Right lung (tissue), 5 donors: Measurements from ENCODE around the gene LRIG1. TPM values are rescaled to one million over a fixed set of nuclear protein-coding genes. Genes with fewer than 3 reads are reported as not detected.
A peak's percentile ranks its signal among the peaks of the same experiment; 100 is the strongest.

Experiments used
- DNase-seq, 2 donors: peaks; one replicate each; pipeline ENCODE4 v3.0.0-alpha.2; 2013
- polyA plus RNA-seq, 5 donors: library from polyadenylated mRNA; unstranded; fragments of 120-200 nt; gene quantifications; one replicate each; pipeline versions ENCODE4 v1.2.1 to v1.2.3, GENCODE V29; 2013; ENCODE audit warnings: inconsistent platforms in 1 of 5, low replicate concordance in 1 of 5; ENCODE audit not compliant: insufficient read length in 5 of 5, insufficient read depth in 1 of 5

The LRIG1 gene
- polyA plus RNA-seq, 5 donors, result 28.9 to 40.5 (median 37.3) TPM

- no peak for DNase-seq
These were observed 114.6 kb downstream of the LRIG1 start for GRCh38 chr3:66386011-66386924.

GRCh38 chr3:66385066-66385465 is 115.8 kb downstream of the LRIG1 start:
- DNase-seq, result no peak

- no peak for DNase-seq
These were observed 116.7 kb downstream of the LRIG1 start for GRCh38 chr3:66383998-66384745.

GRCh38 chr3:66383023-66383422 is 117.8 kb downstream of the LRIG1 start:
- DNase-seq, result no peak

- no peak for DNase-seq
These were observed 118.7 kb downstream of the LRIG1 start for GRCh38 chr3:66382142-66382541.

- no peak for DNase-seq
These were observed 119.2 kb downstream of the LRIG1 start for GRCh38 chr3:66381626-66382025.

- DNase-seq, result no peak
These were observed 120.5 kb downstream of the LRIG1 start for GRCh38 chr3:66380200-66380932.

- DNase-seq, result no peak
These were observed 121.3 kb downstream of the LRIG1 start for GRCh38 chr3:66379565-66379964.

- no peak for DNase-seq
These were observed 122.6 kb downstream of the LRIG1 start for GRCh38 chr3:66378256-66378655.

- DNase-seq, result no peak
These were observed 123.0 kb downstream of the LRIG1 start for GRCh38 chr3:66377800-66378199.

- no peak for DNase-seq
These were observed 124.3 kb downstream of the LRIG1 start for GRCh38 chr3:66376568-66376967.

GRCh38 chr3:66372681-66373350 is 128.0 kb downstream of the LRIG1 start:
- peak in 1 of 2 donors; percentile 4 for DNase-seq

- DNase-seq, result no peak
These were observed 129.4 kb downstream of the LRIG1 start for GRCh38 chr3:66371432-66371831.

- no peak for DNase-seq
These were observed 130.6 kb downstream of the LRIG1 start for GRCh38 chr3:66370179-66370578.

- DNase-seq, result no peak
These were observed 132.8 kb downstream of the LRIG1 start for GRCh38 chr3:66367979-66368378.

GRCh38 chr3:66366747-66367146 is 134.1 kb downstream of the LRIG1 start:
- DNase-seq, result no peak

- peak in 1 of 2 donors; percentile 2 for DNase-seq
These were observed 135.7 kb downstream of the LRIG1 start for GRCh38 chr3:66365080-66365479.

- DNase-seq, result no peak
These were observed 137.7 kb downstream of the LRIG1 start for GRCh38 chr3:66363148-66363547.

- DNase-seq, result no peak
These were observed 138.3 kb downstream of the LRIG1 start for GRCh38 chr3:66362541-66362941.

- no peak for DNase-seq
These were observed 139.5 kb downstream of the LRIG1 start for GRCh38 chr3:66361356-66361755.

- DNase-seq, result no peak
These were observed 144.8 kb downstream of the LRIG1 start for GRCh38 chr3:66355997-66356396.

- no peak for DNase-seq
These were observed 145.4 kb downstream of the LRIG1 start for GRCh38 chr3:66355394-66355793.
